Measurements from ENCODE around the gene GTF2F2. TPM values are rescaled to one million over a fixed set of nuclear protein-coding genes. Genes with fewer than 3 reads are reported as not detected.

The GTF2F2 gene
- polyA plus RNA-seq, 2 of the 4 experiments (the other 2 are of a cell fraction) = 21.0 to 30.0 TPM

DNA sequence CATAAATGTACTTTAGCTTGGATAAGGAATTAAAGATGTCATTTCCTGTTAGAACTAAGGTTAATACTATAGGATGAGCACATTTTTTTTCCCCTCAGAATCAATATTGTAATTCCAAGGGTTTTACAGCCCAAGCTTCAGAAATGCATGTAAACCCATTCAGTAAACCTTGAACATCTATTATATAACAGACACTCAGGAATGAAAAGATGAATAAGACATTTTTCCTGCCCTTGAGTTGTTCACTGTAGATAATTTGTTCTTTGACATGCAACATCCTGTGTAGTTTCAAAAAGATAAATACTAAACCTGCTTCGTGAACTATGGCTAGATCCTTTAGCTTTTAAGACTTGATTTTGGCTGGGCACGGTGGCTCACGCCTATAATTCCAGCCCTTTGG lies 102.2 kb downstream of the GTF2F2 start:
- FAIRE-seq = no peak
- H3K27ac ChIP-seq = no peak overlapping the region
- ATAC-seq = no peak
- no peaks in the 10 kb centered on the region for H3K9me3 ChIP-seq
- WGBS (ENCODE audit: missing lambda C conversion rate) = 90% methylated on average over 3 of the region's 3 CpGs
- POLR2A ChIA-PET = no interaction called here
- no peak overlapping the region for H3K4me3 ChIP-seq
- CTCF ChIA-PET = no interaction called here
- DNase-seq (ENCODE audit: low read depth in 1 of 2, low spot score in 1 of 2) = no peak
- H3K4me2 ChIP-seq = no peak overlapping the region
- H3K4me1 ChIP-seq = peaks cover 33% of the 10 kb centered on the region
- TF ChIP-seq HEYL (CRISPR knock-in tag; IDR thresholded peaks at IDR 0.05) = no peak
- TF ChIP-seq KDM1A (IDR thresholded peaks at IDR 0.05; ENCODE audit: low read depth) = no peak
- TF ChIP-seq HOXA7 (CRISPR knock-in tag; IDR thresholded peaks at IDR 0.05) = no peak
- TF ChIP-seq RCOR1 (IDR thresholded peaks at IDR 0.05; ENCODE audit: low read depth, low read length) = no peak

DNA sequence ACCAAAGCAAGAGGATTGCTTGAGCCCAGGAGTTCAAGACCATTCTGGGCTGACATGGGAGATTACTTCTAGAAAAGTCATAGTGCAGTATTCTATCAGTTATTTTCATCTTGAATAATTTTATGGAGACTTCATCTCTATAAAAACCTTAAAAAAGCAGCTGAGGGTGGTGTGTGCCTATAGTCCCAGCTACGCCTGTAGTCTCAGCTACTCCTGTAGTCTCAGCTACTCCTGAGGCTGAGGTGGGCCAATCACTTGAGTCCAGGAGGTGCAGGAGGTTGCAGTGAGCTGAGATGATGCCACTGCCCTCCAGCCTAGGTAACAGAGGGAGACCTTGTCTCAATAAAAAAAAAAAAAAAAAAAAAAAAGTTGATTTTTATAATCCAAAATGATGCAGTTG lies 102.6 kb downstream of the GTF2F2 start:
- WGBS (ENCODE audit: missing lambda C conversion rate) = 100% methylated on average over 1 of the region's 1 CpG
- Histone ChIP-seq H3K27ac (no peak overlapping the region), H3K4me3 (no peak overlapping the region), H3K4me1 (peaks cover 29% of the 10 kb centered on the region), H3K9me3 (no peaks in the 10 kb centered on the region), H3K4me2 (no peak overlapping the region)
- DNase-seq (ENCODE audit: low read depth in 1 of 2, low spot score in 1 of 2) = no peak
- no peak for ATAC-seq
- no peak for FAIRE-seq
- TF ChIP-seq GATA3 (IDR thresholded peaks at IDR 0.05; ENCODE audit: borderline replicate concordance) (no peak), RFX5 (IDR thresholded peaks at IDR 0.05) (no peak), ZSCAN20 (CRISPR knock-in tag; IDR thresholded peaks at IDR 0.05) (no peak), HOXA7 (CRISPR knock-in tag; IDR thresholded peaks at IDR 0.05) (no peak), CBX2 (IDR thresholded peaks at IDR 0.05; ENCODE audit: borderline replicate concordance, low read depth) (no peak), POLR2AphosphoS2 (conservative IDR thresholded peaks at IDR 0.05; ENCODE audit: low read length) (no peak), NR3C1 (IDR thresholded peaks at IDR 0.05) (no peak), FOSB (CRISPR knock-in tag; IDR thresholded peaks at IDR 0.05) (no peak), HOXB13 (CRISPR knock-in tag; IDR thresholded peaks at IDR 0.05; ENCODE audit: low read depth) (no peak), ZFP36 (IDR thresholded peaks at IDR 0.05; ENCODE audit: borderline replicate concordance, partially characterized antibody) (no peak), RAD21 (conservative IDR thresholded peaks at IDR 0.05 in 1 of 2, IDR thresholded peaks at IDR 0.05 in 1 of 2) (no peak), KDM1A (IDR thresholded peaks at IDR 0.05; ENCODE audit: low read depth) (no peak), PHF8 (IDR thresholded peaks at IDR 0.05; ENCODE audit: borderline replicate concordance, low read depth) (no peak)
- TF ChIP-seq, protein P1, sequence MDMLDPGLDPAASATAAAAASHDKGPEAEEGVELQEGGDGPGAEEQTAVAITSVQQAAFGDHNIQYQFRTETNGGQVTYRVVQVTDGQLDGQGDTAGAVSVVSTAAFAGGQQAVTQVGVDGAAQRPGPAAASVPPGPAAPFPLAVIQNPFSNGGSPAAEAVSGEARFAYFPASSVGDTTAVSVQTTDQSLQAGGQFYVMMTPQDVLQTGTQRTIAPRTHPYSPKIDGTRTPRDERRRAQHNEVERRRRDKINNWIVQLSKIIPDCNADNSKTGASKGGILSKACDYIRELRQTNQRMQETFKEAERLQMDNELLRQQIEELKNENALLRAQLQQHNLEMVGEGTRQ (IDR thresholded peaks at IDR 0.05) = no peak
- TF ChIP-seq, protein P2, sequence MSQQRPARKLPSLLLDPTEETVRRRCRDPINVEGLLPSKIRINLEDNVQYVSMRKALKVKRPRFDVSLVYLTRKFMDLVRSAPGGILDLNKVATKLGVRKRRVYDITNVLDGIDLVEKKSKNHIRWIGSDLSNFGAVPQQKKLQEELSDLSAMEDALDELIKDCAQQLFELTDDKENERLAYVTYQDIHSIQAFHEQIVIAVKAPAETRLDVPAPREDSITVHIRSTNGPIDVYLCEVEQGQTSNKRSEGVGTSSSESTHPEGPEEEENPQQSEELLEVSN (IDR thresholded peaks at IDR 0.05; ENCODE audit: borderline replicate concordance, low read depth) = no peak
- TF ChIP-seq, protein P3, sequence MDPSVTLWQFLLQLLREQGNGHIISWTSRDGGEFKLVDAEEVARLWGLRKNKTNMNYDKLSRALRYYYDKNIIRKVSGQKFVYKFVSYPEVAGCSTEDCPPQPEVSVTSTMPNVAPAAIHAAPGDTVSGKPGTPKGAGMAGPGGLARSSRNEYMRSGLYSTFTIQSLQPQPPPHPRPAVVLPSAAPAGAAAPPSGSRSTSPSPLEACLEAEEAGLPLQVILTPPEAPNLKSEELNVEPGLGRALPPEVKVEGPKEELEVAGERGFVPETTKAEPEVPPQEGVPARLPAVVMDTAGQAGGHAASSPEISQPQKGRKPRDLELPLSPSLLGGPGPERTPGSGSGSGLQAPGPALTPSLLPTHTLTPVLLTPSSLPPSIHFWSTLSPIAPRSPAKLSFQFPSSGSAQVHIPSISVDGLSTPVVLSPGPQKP (IDR thresholded peaks at IDR 0.05; ENCODE audit: low read depth, low read length) = no peak
- TF ChIP-seq, protein P4, sequence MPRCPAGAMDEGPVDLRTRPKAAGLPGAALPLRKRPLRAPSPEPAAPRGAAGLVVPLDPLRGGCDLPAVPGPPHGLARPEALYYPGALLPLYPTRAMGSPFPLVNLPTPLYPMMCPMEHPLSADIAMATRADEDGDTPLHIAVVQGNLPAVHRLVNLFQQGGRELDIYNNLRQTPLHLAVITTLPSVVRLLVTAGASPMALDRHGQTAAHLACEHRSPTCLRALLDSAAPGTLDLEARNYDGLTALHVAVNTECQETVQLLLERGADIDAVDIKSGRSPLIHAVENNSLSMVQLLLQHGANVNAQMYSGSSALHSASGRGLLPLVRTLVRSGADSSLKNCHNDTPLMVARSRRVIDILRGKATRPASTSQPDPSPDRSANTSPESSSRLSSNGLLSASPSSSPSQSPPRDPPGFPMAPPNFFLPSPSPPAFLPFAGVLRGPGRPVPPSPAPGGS (IDR thresholded peaks at IDR 0.05) = no peak
- POLR2A ChIA-PET = no interaction called here
- CTCF ChIA-PET = no interaction called here

DNA sequence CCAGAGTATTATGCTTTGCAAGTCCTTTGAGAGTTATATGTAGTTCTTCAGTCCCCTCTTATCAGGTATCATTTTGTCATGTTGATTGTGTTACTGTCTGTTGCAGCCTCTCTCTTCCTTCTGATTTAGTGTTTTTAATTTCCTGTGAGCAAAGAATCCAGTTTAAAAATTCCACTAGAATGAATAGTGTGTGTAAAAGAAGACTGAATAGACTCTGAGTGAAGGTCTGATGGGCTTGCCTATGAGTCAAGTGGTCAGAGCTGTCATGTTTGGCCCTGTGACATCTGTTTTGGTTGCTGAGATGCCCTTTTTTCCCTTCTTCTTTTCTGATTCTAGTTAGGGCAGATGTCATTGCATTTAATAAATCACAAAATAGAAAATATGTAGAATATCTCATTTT lies 103.9 kb downstream of the GTF2F2 start:
- CTCF ChIA-PET = no interaction called here
- DNase-seq (ENCODE audit: low read depth in 1 of 2, low spot score in 1 of 2) = no peak
- FAIRE-seq = no peak
- Histone ChIP-seq H3K4me1 (peaks cover 17% of the 10 kb centered on the region), H3K9me3 (no peaks in the 10 kb centered on the region), H3K4me3 (no peak overlapping the region), H3K4me2 (no peak overlapping the region), H3K27ac (no peak overlapping the region)
- POLR2A ChIA-PET = no interaction called here
- TF ChIP-seq MAZ (IDR thresholded peaks at IDR 0.05; ENCODE audit: borderline replicate concordance, low read depth, low read length) = no peak
- TF ChIP-seq, protein P5, sequence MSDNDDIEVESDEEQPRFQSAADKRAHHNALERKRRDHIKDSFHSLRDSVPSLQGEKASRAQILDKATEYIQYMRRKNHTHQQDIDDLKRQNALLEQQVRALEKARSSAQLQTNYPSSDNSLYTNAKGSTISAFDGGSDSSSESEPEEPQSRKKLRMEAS (IDR thresholded peaks at IDR 0.05) = no peak
- TF ChIP-seq CEBPB (IDR thresholded peaks at IDR 0.05) = no peak
- TF ChIP-seq RFX5 (IDR thresholded peaks at IDR 0.05) = no peak
- TF ChIP-seq, protein P6, sequence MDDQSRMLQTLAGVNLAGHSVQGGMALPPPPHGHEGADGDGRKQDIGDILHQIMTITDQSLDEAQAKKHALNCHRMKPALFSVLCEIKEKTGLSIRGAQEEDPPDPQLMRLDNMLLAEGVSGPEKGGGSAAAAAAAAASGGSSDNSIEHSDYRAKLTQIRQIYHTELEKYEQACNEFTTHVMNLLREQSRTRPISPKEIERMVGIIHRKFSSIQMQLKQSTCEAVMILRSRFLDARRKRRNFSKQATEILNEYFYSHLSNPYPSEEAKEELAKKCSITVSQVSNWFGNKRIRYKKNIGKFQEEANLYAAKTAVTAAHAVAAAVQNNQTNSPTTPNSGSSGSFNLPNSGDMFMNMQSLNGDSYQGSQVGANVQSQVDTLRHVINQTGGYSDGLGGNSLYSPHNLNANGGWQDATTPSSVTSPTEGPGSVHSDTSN (IDR thresholded peaks at IDR 0.05) = no peak
- TF ChIP-seq FOXS1 (CRISPR knock-in tag; IDR thresholded peaks at IDR 0.05) = no peak
- no peak for ATAC-seq

Measured in A549 (cell line).